Calu3 (cell line): ENCODE data around the gene BMP7. TPM values are rescaled to one million over a fixed set of nuclear protein-coding genes. Genes with fewer than 3 reads are reported as not detected.

Source experiments
- BruUV-seq: library from RNA; stranded (reverse); fragments of 400-500 nt; replicated peaks from 2 replicates; lab custom pipeline; 2021; lab: Mats Ljungman, UMichigan
- CTCF ChIA-PET: fragments of 300-600 bp; sonication (Branson Sonifier 250); formaldehyde crosslinking; loops from one replicate; lab custom pipeline; 2022; ENCODE audit warnings: antibody characterized with exemption; lab: Charles Lee
- DNase-seq: peaks from one replicate; pipeline ENCODE4 v3.0.0; 2022
- H3K27ac Mint-ChIP-seq: one replicate; pipeline ENCODE4 v1.8.0; 2022; ENCODE audit warnings: mixed read lengths; ENCODE audit not compliant: unreplicated experiment
- H3K27me3 Mint-ChIP-seq: one replicate; pipeline ENCODE4 v1.8.0; 2022; ENCODE audit warnings: mixed read lengths; ENCODE audit not compliant: unreplicated experiment
- H3K36me3 Mint-ChIP-seq: one replicate; pipeline ENCODE4 v1.8.0; 2022; ENCODE audit warnings: mild to moderate bottlenecking, moderate library complexity, mixed read lengths; ENCODE audit not compliant: insufficient read depth, unreplicated experiment
- H3K4me1 Mint-ChIP-seq: one replicate; pipeline ENCODE4 v1.8.0; 2022; ENCODE audit warnings: mild to moderate bottlenecking, low read depth, mixed read lengths; ENCODE audit not compliant: unreplicated experiment
- H3K4me3 Mint-ChIP-seq: one replicate; pipeline ENCODE4 v1.8.0; 2022; ENCODE audit warnings: mild to moderate bottlenecking, low read depth, moderate library complexity, mixed read lengths; ENCODE audit not compliant: unreplicated experiment
- H3K9me3 Mint-ChIP-seq: one replicate; pipeline ENCODE4 v1.8.0; 2022; ENCODE audit warnings: low read depth, mixed read lengths; ENCODE audit not compliant: unreplicated experiment
- intact Hi-C: fragments of 100-400 bp; cut with micrococcal nuclease; formaldehyde crosslinking; loops from one replicate; pipeline ENCODE4 v1.10.0; 2022; ENCODE audit not compliant: unreplicated experiment
- total RNA-seq: library from RNA; stranded (reverse); gene quantifications from 2 replicates; pipeline ENCODE4 v1.2.3, GENCODE V29; 2022
- TF ChIP-seq, protein P1 (sequence below): fragments of 200-600 bp; IDR thresholded peaks from one replicate; pipeline ENCODE4 v1.8.0; 2022; ENCODE audit warnings: antibody characterized with exemption; ENCODE audit not compliant: unreplicated experiment

BMP7 gene
- total RNA-seq, 1 experiment from 2014 or later: not detected

DNA sequence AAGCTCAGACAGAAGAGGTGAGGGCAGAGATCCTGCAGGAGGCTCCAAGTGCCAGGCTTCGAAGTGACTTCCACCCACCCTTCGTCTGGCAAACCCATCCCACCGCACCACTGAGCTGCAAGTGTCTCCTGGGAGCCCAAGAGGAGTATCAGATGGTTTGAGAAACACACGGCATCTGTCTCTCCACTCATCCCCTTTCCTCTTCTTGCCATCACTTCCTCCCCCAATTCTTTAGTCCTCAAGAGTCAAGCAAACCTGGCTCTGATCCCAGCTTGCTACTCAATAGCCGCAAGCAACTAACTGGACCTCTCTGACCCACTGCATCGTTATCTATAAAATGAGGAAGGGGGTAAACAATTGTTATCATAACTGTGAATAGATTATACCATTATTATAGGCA lies 142.1 kb downstream of the BMP7 start:
- no TSS peak for BruUV-seq
- no peak for DNase-seq
- H3K9me3 Mint-ChIP-seq: no peaks in the 10 kb centered on the region
- CTCF ChIA-PET: no interaction called here
- peaks cover 87% of the 10 kb centered on the region for H3K27me3 Mint-ChIP-seq
- H3K36me3 Mint-ChIP-seq: no peaks in the 10 kb centered on the region
- no peak overlapping the region for H3K4me3 Mint-ChIP-seq
- no peaks in the 10 kb centered on the region for H3K4me1 Mint-ChIP-seq
- H3K27ac Mint-ChIP-seq: no peak overlapping the region
- intact Hi-C loops: no loop called here
- TF ChIP-seq, protein P1, sequence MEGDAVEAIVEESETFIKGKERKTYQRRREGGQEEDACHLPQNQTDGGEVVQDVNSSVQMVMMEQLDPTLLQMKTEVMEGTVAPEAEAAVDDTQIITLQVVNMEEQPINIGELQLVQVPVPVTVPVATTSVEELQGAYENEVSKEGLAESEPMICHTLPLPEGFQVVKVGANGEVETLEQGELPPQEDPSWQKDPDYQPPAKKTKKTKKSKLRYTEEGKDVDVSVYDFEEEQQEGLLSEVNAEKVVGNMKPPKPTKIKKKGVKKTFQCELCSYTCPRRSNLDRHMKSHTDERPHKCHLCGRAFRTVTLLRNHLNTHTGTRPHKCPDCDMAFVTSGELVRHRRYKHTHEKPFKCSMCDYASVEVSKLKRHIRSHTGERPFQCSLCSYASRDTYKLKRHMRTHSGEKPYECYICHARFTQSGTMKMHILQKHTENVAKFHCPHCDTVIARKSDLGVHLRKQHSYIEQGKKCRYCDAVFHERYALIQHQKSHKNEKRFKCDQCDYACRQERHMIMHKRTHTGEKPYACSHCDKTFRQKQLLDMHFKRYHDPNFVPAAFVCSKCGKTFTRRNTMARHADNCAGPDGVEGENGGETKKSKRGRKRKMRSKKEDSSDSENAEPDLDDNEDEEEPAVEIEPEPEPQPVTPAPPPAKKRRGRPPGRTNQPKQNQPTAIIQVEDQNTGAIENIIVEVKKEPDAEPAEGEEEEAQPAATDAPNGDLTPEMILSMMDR: no peak

DNA sequence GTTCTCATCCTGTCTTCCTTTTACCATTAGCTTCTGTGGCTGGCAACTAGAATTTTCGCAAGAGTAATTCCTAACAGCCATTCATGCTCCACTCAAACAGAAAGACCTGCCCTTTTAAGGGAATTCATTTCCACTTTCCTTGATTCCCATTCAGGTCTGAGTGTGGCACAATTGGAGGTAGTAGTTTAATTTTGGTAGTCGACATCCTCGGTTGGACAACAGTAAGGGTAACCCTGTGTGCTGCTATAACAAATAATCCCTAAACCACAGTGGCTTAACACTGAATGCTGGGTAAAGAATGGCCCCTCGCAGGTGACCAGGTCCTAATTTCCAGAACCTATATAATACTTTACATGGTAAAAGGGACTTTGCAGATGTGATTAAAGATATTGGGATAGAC lies 142.9 kb downstream of the BMP7 start:
- no peak overlapping the region for H3K27ac Mint-ChIP-seq

DNA sequence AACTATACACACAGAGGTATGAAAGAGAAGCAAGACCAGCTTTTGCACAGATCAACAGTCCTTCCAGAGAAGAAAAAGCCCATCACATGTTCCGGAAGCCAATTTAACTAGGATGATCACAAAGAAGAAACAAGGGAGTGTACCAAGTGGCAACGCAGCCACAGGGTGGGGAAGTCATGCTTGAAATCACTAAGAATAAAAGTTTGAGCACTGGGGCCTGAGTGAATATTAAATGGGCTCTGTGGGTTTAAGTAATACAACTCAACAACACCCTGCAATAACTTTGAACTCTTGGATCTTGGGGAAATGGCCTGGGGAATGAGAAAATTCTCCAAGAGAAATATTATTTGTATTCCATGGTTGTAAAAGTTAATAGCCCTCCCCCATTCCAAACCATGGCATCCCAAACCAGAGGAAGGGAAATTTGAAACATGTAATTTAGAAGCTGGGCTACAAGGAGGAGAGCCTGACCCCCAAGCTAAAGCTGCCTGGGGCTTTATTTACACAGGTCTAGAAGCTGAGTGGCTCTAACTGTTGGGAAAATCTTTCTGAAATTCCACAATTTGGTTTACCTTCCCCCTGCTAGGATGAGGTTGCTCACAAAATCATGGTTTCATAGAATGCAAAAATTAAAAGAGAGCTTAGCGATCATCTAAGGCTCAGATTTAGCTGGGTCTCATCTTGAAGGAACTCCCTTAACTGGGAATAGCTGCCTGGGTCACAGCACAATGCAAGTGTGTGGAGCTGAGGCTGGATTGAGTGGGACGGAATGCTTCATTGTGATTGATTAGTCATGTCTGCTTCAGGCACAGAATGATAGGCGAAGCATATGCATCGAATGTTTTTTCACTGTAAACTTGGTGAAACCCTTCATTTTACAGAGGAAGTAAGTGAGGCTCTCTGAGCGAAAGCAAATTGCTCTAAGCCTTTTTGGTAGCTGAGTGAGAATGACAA lies 143.6 kb downstream of the BMP7 start:
- H3K4me1 Mint-ChIP-seq: no peaks in the 10 kb centered on the region
- BruUV-seq: no TSS peak
- no peak for DNase-seq
- intact Hi-C loops: no loop called here
- peaks cover 81% of the 10 kb centered on the region for H3K27me3 Mint-ChIP-seq
- no peak overlapping the region for H3K4me3 Mint-ChIP-seq
- H3K36me3 Mint-ChIP-seq: no peaks in the 10 kb centered on the region
- H3K27ac Mint-ChIP-seq: no peak overlapping the region
- TF ChIP-seq, protein P1: no peak
- no peaks in the 10 kb centered on the region for H3K9me3 Mint-ChIP-seq
- CTCF ChIA-PET: no interaction called here

More for the DNA sequence above, 142.9 kb downstream of the BMP7 start:
- intact Hi-C loops: no loop called here
- BruUV-seq: no TSS peak
- TF ChIP-seq, protein P1: no peak
- Mint-ChIP-seq H3K4me3 (no peak overlapping the region), H3K4me1 (no peaks in the 10 kb centered on the region), H3K36me3 (no peaks in the 10 kb centered on the region), H3K9me3 (no peaks in the 10 kb centered on the region), H3K27me3 (peaks cover 84% of the 10 kb centered on the region)
- CTCF ChIA-PET: no interaction called here
- DNase-seq: no peak

DNA sequence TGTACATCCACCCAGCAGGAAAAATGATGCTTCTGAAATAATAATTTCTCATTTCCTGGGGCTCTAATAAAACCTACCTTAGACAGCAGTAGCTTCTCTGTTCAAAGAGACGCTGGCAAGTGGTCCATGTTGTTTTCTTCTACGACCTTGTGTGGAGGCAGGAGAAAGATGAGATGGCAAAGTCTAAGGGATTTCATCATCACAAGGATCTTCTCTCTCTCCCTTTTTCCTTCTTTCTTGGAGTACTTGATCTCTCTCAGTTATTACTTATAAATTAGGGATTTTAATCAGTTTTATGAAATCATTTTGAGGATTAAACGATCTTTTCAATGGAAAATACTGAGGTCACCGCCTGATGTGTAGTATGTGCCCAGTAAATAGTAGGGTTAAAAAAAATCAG lies 147.5 kb downstream of the BMP7 start:
- no peak for DNase-seq
- Mint-ChIP-seq H3K27me3 (peaks cover 74% of the 10 kb centered on the region), H3K27ac (no peak overlapping the region), H3K36me3 (peaks cover 3% of the 10 kb centered on the region), H3K4me1 (no peaks in the 10 kb centered on the region), H3K4me3 (no peak overlapping the region), H3K9me3 (no peaks in the 10 kb centered on the region)
- TF ChIP-seq, protein P1: no peak
- intact Hi-C loops: no loop called here
- no TSS peak for BruUV-seq
- CTCF ChIA-PET: interaction anchor here (0.7 kb wide), 1 partner anchor 92 kb away, joined by 3 read pairs; no protein-coding TSS in a partner anchor

Other genes starting within 250 kb of the BMP7 start
- gene SPO11, start 63.2 kb upstream of the BMP7 start, total RNA-seq: not detected in 2 replicates
- 59.5 and 64.1 TPM in 2 replicates for gene RAE1, start 84.6 kb upstream of the BMP7 start, total RNA-seq
- gene RBM38, start 124.8 kb upstream of the BMP7 start, total RNA-seq: 29.5 and 32.0 TPM in 2 replicates